ENCODE measurements around the gene MYH14. TPM values are rescaled to one million over a fixed set of nuclear protein-coding genes. Genes with fewer than 3 reads are reported as not detected.

MYH14 gene
- total and polyA plus RNA-seq, 9 of the 15 experiments (the other 6 are each of a cell fraction or from before 2014, with no cell fraction given), result 0.04 to 0.86 (median 0.19) TPM; not detected in 2

DNA sequence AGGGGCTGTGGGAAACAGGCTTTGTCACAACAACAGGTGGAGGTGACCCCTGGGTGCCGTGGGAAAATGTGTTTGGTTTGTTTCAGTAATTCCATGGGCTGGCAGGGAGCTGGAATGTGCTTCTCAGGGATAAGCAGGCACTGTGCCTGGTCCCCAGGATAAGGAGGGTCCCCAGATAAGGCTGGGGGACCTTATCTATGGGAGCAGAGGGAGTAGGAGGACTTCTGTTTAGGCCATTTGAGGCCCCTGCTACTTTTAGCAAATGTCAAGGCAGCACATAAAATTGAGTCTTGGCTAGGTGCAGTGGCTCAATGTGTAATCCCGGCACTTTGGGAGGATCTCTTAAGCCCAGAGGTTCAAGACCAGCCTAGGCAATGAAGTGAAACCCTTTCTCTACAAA lies 66.2 kb downstream of the MYH14 start (continued):
- no peak for TF ChIP-seq SETDB1 (IDR thresholded peaks at IDR 0.05; ENCODE audit: low read length)
- TF ChIP-seq NCOA4 (IDR thresholded peaks at IDR 0.05; ENCODE audit: partially characterized antibody), result no peak
- TF ChIP-seq HMG20B (CRISPR knock-in tag; IDR thresholded peaks at IDR 0.05), result no peak
- no peak for TF ChIP-seq KDM4B (IDR thresholded peaks at IDR 0.05; ENCODE audit: borderline replicate concordance in 2 of 2, low read depth in 1 of 2)
- TF ChIP-seq TAF7 (tag; IDR thresholded peaks at IDR 0.05), result no peak
- TF ChIP-seq ZNF561 (CRISPR knock-in tag; conservative IDR thresholded peaks at IDR 0.05), result no peak
- TF ChIP-seq, protein P1, sequence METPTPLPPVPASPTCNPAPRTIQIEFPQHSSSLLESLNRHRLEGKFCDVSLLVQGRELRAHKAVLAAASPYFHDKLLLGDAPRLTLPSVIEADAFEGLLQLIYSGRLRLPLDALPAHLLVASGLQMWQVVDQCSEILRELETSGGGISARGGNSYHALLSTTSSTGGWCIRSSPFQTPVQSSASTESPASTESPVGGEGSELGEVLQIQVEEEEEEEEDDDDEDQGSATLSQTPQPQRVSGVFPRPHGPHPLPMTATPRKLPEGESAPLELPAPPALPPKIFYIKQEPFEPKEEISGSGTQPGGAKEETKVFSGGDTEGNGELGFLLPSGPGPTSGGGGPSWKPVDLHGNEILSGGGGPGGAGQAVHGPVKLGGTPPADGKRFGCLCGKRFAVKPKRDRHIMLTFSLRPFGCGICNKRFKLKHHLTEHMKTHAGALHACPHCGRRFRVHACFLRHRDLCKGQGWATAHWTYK (CRISPR knock-in tag; IDR thresholded peaks at IDR 0.05), result 0 out of 2 replicates have a peak, but pooled peaks have one; percentile 55
- no peak for TF ChIP-seq ZNF785 (CRISPR knock-in tag; IDR thresholded peaks at IDR 0.05)
- TF ChIP-seq ZNF764 (CRISPR knock-in tag; IDR thresholded peaks at IDR 0.05; ENCODE audit: low read depth), result no peak
- no peak for TF ChIP-seq BRD9 (IDR thresholded peaks at IDR 0.05; ENCODE audit: low read depth, partially characterized antibody)
- TF ChIP-seq, protein P2, sequence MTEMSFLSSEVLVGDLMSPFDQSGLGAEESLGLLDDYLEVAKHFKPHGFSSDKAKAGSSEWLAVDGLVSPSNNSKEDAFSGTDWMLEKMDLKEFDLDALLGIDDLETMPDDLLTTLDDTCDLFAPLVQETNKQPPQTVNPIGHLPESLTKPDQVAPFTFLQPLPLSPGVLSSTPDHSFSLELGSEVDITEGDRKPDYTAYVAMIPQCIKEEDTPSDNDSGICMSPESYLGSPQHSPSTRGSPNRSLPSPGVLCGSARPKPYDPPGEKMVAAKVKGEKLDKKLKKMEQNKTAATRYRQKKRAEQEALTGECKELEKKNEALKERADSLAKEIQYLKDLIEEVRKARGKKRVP (CRISPR knock-in tag; IDR thresholded peaks at IDR 0.05), result no peak
- TF ChIP-seq, protein P3, sequence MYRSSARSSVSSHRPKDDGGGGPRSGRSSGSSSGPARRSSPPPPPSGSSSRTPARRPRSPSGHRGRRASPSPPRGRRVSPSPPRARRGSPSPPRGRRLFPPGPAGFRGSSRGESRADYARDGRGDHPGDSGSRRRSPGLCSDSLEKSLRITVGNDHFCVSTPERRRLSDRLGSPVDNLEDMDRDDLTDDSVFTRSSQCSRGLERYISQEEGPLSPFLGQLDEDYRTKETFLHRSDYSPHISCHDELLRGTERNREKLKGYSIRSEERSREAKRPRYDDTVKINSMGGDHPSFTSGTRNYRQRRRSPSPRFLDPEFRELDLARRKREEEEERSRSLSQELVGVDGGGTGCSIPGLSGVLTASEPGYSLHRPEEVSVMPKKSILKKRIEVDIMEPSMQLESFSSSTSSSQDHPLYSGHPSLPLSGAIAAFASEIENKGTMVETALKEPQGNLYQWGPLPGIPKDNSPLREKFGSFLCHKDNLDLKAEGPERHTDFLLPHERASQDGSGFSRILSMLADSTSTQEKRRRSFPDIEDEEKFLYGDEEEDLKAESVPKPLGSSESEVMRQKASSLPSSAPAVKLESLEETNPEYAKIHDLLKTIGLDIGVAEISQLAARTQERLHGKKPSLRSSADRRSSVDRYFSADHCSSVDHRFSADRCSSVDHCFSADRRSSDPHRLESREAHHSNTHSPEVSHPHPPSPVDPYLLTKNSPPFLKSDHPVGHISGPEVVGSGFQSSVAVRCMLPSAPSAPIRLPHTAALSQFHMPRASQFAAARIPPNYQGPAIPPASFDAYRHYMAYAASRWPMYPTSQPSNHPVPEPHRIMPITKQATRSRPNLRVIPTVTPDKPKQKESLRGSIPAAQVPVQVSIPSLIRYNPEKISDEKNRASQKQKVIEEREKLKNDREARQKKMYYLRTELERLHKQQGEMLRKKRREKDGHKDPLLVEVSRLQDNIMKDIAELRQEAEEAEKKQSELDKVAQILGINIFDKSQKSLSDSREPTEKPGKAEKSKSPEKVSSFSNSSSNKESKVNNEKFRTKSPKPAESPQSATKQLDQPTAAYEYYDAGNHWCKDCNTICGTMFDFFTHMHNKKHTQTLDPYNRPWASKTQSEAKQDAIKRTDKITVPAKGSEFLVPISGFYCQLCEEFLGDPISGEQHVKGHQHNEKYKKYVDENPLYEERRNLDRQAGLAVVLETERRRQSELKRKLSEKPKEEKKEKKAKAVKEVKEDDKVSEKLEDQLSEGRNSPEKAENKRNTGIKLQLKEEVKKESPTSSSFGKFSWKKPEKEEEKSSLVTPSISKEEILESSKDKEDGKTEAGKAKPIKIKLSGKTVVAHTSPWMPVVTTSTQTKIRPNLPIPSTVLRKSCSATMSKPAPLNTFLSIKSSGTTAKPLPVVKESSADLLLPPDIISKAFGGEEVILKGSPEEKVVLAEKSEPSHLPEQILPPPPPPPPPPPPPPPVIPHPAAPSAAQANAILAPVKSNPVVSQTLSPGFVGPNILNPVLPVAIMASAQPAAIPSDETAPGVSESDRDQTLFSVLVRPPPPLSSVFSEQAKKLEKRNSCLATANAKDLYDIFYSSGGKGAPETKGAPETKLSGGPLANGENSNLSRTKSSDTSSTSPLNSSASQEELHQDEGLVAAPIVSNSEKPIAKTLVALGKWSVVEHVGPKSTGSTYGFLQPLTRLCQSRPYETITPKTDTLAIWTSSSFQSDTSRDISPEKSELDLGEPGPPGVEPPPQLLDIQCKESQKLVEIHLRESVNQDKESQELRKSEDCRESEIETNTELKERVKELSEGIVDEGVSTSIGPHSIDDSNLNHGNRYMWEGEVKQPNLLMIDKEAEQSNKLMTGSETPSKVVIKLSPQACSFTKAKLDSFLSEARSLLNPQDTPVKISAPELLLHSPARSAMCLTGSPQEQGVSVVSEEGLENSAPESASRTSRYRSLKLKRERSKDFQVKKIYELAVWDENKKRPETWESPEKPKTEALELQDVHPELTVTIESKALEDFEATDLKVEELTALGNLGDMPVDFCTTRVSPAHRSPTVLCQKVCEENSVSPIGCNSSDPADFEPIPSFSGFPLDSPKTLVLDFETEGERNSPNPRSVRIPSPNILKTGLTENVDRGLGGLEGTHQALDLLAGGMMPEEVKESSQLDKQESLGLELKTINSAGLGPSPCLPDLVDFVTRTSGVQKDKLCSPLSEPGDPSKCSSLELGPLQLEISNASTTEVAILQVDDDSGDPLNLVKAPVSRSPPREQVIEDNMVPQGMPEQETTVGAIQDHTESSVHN (IDR thresholded peaks at IDR 0.05; ENCODE audit: borderline replicate concordance in 1 of 2, low read depth in 1 of 2), result no peak
- TF ChIP-seq GTF2A2 (tag; IDR thresholded peaks at IDR 0.05), result no peak
- TF ChIP-seq CAMTA2 (CRISPR knock-in tag; conservative IDR thresholded peaks at IDR 0.05), result no peak
- peak; percentile 92 for TF ChIP-seq MYNN (IDR thresholded peaks at IDR 0.05)
- TF ChIP-seq MYNN (CRISPR knock-in tag; IDR thresholded peaks at IDR 0.05), result no peak
- TF ChIP-seq MYC (IDR thresholded peaks at IDR 0.05; ENCODE audit: low read depth, low read length), result peak; percentile 31; the same call in 1 of the 2 replicates
- no peak for TF ChIP-seq MYC (CRISPR knock-in tag; IDR thresholded peaks at IDR 0.05; ENCODE audit: borderline replicate concordance, low read depth)
- TF ChIP-seq, protein P4, sequence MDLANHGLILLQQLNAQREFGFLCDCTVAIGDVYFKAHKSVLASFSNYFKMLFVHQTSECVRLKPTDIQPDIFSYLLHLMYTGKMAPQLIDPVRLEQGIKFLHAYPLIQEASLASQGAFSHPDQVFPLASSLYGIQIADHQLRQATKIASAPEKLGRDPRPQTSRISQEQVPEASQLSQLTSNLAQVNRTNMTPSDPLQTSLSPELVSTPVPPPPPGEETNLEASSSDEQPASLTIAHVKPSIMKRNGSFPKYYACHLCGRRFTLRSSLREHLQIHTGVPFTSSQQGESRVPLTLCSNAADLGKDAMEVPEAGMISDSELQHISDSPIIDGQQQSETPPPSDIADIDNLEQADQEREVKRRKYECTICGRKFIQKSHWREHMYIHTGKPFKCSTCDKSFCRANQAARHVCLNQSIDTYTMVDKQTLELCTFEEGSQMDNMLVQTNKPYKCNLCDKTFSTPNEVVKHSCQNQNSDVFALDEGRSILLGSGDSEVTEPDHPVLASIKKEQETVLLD (IDR thresholded peaks at IDR 0.05), result peak; percentile 68; the same call in 1 of the 2 replicates

Measured in K562 (cell line).